GM12872 (cell line): ENCODE results near the gene ZAP70.

ENCODE experiments used
- TF ChIP-seq, protein P1 (sequence below): IDR thresholded peaks from 3 replicates; pipeline ENCODE4 v1.5.1; 2011; ENCODE audit warnings: low read depth, mild to moderate bottlenecking, low read length, moderate library complexity; ENCODE audit not compliant: insufficient read depth

Gene ZAP70

GRCh38 chr2:97747716-97748115, 34.3 kb downstream of the ZAP70 start:
- TF ChIP-seq, protein P1, sequence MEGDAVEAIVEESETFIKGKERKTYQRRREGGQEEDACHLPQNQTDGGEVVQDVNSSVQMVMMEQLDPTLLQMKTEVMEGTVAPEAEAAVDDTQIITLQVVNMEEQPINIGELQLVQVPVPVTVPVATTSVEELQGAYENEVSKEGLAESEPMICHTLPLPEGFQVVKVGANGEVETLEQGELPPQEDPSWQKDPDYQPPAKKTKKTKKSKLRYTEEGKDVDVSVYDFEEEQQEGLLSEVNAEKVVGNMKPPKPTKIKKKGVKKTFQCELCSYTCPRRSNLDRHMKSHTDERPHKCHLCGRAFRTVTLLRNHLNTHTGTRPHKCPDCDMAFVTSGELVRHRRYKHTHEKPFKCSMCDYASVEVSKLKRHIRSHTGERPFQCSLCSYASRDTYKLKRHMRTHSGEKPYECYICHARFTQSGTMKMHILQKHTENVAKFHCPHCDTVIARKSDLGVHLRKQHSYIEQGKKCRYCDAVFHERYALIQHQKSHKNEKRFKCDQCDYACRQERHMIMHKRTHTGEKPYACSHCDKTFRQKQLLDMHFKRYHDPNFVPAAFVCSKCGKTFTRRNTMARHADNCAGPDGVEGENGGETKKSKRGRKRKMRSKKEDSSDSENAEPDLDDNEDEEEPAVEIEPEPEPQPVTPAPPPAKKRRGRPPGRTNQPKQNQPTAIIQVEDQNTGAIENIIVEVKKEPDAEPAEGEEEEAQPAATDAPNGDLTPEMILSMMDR: no peak

DNA sequence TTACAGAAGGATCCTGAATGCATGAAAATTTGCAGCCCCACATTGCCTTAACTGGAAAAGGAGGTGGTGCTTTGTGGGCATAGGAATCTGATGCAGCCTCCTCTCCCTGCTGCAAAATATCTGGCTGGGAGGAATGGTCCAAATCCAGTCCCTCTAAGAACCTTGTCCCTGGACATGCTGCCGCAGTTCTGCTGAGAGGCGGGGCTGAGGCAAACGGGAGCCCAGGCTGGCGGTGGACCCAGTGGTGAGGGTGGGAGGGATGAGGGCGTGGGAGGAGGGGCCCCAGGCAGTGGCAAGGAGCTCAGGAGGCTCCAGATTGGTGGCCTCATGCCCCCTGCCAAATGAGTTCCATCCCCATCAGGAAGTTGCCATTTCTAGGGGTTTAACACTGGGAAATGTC, 36.2 kb downstream of the ZAP70 start:
- TF ChIP-seq, protein P1: no peak

DNA sequence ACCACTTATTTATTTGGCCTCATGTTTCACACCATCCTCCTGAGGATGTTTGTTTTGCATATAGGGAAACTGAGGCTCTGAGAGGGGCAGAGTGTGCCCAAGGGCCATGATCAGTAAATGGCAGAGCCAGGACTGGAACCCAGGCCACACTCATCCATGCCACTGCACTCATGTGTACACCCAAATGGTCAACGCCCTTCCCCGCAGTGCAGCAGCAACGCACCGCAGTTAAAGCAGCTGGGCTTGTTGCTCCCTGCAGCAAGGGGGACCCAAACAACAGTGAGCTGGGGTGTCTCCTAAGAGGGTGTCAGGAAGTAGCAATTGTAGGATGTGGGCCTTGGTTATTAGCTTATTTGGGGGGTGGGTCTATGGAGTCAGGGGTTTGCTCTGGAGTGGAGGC, 36.6 kb downstream of the ZAP70 start:
- TF ChIP-seq, protein P1: no peak

- TF ChIP-seq, protein P1: no peak
Measured at GRCh38 chr2:97751752-97752151, 38.4 kb downstream of the ZAP70 start.

GRCh38 chr2:97752342-97753334, 39.3 kb downstream of the ZAP70 start:
- TF ChIP-seq, protein P1: no peak

- TF ChIP-seq, protein P1: no peak
Measured at GRCh38 chr2:97754690-97755346, 41.4 kb downstream of the ZAP70 start.

GRCh38 chr2:97755491-97755890, 42.1 kb downstream of the ZAP70 start:
- TF ChIP-seq, protein P1: no peak
